Fibroblast of skin of abdomen (primary cell): Measurements from ENCODE around the gene NCKAP1.

Source experiments
- DNase-seq: peaks from one replicate; pipeline ENCODE4 v3.0.0-alpha.2; 2013

Gene NCKAP1

GRCh38 chr2:182868054-182868796, 170.0 kb downstream of the NCKAP1 start:
- DNase-seq, result no peak

GRCh38 chr2:182867426-182868053, 170.7 kb downstream of the NCKAP1 start:
- DNase-seq, result no peak

GRCh38 chr2:182866461-182867406, 171.5 kb downstream of the NCKAP1 start, which contains the start of gene FRZB:
Gene FRZB (minus strand): TSS chr2:182866637. CDS start chr2:182866552, 85 bp downstream.
- DNase-seq, result peak; percentile 75

GRCh38 chr2:182866095-182866460, 172.2 kb downstream of the NCKAP1 start:
- no peak for DNase-seq

GRCh38 chr2:182864949-182865570, 173.2 kb downstream of the NCKAP1 start:
- DNase-seq, result no peak

- no peak for DNase-seq
These were observed 174.6 kb downstream of the NCKAP1 start for GRCh38 chr2:182863642-182864041.

- DNase-seq, result no peak
These were observed 176.2 kb downstream of the NCKAP1 start for GRCh38 chr2:182862091-182862490.

GRCh38 chr2:182860858-182861257, 177.4 kb downstream of the NCKAP1 start:
- DNase-seq, result no peak
